ENCODE data around the gene PYCR2.
"Not testable (repeated sequence)": the region's sequence is repeated elsewhere in the genome, so short reads cannot be mapped to it uniquely, and the experiment has no call there.

The PYCR2 gene

DNA sequence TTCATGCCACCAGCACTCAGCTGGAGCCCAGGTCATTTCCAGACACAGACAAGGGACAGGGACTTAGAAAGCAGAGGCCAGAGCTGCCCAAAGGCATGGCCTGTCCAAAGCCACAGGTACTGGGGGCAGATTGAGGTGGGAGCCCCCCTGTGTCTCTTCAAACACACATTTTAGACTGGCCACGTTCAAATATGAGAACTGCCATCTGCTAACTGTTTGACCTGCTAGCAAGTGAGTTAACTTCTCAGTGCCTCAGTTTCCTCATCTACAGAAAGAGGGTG, 17.8 kb upstream of the PYCR2 start:
- DNase-seq: no peak

DNA sequence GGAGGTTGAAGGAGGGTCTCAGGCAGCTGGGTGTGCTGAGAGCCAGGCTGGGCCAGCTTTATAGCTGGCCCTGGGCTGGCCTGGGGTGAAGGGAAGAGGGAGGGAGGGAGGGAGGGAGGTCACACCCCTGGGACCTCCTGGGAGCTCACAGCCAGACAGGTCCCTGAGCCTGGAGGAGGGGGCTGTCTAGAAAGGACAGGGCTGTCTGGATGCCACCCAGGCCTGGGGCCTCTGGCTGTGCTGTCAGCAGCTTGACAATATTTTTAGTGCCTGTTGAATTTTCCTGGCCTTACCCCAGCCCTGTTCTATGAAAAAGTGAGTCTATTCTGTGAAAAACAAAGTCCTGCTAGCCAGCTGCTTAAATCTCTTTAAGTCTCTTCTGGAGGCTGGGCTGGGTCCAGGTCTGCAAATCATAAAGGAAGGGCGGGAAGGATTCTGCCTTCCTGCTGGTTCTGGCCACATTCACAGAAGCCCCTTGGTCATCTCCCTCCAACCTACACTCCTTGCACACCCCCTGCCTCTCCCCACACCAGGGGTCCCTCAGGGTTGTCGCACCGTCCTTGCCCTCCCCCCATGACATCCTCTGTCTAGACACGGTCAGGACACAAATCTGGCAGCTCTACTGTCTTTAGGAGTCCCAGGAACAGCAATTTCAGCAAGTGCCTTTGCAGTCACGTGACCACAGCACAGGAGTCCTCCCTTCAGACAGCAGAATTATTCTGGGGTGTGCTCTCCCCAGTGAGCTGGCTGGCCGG, 17.3 kb upstream of the PYCR2 start, which contains the start of gene LEFTY2:
TSS of gene LEFTY2 (minus strand) at position 34 of the 755 bp plus-strand sequence. CDS start 80 bp downstream, outside the sequence.
- DNase-seq: no peak

DNA sequence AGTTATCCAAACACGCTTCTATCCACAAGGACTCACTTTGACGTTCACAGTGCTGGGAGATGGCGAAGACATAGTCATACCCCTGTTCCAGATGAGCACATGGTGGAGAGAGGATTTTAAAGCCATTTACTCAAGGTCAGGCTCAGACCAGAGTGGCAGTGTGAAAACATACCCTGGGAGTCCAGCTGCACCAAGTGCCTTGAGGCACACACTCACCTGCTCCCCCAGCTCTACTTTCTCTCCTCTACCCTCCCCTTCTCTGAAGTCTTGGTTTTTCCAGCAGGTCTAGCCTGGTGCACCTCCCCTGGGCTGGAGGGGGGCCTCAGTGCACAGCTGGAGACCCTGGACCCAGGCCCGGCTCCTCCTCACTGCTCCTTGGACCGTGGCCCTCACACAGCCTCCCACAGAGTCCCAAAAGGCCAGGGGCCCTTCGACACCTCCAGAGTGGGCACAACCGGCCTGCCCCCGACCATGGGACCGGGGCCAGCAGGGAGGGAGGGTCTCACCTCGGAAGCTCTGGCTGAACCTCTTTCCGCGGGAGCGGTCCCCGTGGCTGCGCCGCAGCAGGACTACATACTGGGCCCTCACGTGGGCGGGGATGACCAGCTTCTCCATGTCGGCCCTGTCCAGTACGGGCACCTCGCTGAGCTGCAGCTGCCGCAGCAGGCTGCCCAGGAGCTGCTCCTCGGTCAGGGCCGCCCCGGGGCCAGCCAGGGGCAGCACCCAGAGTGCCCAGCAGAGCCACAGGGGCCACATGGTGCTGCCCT, 16.5 kb upstream of the PYCR2 start:
- no peak for DNase-seq

DNA sequence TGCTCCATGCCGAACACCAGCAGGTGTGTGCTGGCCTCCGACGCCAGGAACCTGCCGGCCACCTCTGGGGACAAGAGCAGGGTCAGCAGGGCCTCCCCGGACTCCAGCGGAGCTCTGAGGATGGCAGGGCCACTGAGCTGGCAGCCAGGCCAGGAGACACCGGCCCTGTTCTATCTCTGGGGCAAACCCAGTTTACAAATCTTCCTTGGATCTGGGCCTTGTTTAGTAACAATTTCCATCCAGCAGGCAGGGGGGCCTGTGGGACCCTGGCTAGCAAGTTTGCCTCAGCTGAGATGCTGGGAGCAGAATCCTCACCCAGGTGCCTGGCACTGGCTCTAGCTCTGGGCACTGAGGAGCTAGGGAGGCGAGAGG, 15.9 kb upstream of the PYCR2 start:
- not testable (repeated sequence) for DNase-seq

DNA sequence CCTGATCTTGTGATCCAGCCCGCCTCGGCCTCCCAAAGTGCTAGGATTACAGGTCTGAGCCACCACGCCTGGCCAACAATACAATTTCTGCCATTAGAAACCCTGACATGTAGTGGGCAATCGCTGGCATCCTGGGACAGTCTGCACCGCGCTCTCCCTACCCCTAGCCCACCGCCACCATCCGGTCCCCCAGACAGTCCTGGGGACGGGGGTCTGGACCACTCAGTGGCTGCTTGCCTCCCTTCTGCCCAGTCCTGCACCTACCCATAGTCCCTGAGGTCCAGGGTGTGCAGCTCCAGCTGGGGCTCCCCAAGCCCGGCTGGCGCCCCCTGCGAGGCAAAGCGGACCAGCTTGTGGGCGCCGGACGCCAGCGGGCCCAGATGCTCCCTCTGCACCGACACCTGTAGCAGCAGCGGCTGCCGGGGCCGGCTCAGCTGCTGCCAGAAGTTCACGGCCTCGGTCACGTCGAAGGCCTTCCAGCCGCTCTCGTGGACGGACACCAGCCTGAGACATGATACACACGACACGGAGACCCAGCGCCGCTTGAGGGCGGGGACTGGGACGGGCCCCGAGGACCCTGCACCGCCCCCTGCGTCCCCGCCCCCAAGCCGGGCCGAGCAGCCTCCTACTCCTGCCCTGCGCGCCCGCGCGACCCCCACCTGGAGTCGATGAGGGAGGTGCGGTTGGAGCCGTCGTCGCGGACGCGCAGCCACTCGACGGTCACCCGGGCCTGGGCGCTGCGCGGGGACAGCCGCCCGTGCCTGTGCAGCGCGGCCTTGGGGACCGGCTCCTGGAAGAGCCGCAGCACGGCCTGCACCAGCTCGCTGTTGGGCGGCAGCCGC, 15.3 kb upstream of the PYCR2 start:
- DNase-seq: not testable (repeated sequence)

DNA sequence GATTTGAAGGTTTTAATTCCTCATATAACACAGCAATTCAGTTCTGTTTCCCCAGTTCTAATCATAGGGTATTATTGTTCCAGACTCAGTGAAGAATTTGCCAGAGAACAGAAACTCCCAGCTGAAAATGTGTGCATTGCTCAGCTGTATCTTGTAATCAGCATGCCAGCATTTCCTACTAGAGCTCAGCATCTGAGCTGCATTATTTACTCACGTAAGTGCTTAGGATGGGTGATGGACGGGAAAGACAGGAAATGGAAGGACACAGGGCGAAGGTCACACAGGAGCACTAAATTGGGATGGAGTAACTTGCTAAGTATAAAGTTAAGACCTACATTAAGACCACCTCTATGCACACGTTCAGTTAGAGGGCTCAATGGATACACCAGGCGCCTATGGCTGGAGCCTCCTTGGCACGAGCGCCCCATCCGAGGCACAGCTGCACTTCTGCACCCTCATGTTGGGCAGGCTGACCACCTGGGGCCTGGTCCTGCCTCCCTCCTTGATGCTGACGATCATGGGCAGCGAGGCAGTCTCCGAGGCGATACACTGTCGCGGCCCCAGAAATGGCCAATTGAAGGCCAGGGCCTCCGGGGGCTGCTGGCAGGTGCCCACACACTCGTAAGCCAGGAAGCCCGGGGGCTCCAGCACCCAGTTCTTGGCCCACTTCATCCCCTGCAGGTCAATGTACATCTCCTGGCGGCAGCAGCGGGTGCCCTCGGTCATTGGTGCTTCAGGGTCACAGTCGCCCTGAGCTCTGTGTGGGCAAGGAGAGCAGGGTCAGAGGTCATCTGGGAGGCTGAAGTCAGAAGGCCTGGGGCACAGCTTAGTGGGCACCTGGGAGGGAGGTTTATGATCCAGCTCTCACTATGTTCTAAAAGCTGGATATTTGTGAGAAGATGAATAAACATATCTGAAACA, 13.3 kb upstream of the PYCR2 start:
- DNase-seq: no peak

DNA sequence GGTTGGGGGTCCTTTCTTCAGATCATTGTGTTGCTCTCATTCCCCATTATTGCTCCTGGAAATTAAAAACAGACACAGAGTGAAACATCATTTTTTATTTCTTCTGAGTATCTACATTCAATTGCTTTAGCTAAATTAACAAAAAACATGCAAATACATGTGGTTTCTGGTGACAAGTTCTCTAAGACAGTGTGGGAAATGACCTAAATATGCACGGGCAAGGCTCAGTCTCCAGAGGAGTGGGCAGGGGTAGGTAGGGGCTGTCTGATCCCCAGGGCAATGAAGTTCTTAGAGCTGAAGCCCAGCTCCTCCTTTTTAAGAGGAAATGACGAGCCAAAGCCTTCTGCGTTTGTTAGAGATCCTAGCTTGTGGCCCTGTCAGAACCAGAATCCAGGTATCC, 12.5 kb upstream of the PYCR2 start:
- DNase-seq: no peak

DNA sequence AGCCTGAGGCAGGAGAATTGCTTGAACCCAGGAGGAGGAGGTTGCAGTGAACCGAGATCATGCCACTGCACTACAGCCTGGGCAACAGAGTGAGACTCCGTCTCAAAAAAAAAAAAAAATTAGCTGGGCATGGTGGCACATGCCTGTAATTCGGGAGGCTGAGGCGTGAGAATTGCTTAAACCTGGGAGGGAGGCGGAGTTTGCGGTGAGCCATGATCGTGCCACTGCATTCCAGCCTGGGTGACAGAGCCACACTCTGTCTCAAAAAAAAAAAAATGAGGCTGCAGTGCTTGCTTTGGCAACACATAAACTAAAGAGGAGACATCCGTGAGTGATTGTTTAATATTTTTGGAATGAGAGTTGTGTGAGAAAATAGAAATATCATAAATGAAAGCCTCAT, 12.0 kb upstream of the PYCR2 start:
- DNase-seq: not testable (repeated sequence)

DNA sequence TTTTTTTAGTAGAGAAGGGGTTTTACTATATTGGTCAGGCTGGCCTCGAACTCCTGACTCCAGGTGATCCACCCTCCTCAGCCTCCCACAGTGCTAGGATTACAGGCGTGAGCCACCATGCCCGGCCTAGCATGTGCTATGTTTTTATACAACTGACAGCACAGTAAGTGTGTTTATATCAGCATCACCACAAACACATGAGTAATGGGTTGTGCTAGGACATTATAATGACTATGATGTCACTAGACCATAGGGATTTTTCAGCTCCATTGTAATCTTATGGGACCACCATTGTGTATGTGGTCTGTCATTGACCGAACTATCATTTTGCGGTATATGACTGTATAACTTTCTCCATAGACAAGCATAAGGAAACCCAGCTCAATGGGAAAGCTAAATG, 10.7 kb upstream of the PYCR2 start:
- no peak for DNase-seq

DNA sequence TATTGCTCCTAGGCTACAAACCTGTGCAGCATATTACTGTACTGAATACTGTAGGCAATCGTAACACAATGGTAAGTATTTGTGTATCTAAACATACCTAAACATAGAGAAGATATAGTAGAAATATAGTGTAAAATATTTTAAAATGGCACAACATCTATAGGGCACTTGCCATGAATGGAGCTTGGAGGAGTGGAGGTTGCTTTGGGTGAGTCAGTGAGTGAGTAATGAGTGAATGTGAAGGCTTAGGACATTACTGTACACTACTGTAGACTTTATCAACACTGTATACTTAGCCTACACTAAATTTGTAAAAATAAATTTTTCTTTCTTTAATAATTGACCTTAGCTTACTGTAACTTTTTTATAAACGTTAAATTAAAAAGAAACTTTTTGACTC, 9.0 kb upstream of the PYCR2 start:
- no peak for DNase-seq

DNA sequence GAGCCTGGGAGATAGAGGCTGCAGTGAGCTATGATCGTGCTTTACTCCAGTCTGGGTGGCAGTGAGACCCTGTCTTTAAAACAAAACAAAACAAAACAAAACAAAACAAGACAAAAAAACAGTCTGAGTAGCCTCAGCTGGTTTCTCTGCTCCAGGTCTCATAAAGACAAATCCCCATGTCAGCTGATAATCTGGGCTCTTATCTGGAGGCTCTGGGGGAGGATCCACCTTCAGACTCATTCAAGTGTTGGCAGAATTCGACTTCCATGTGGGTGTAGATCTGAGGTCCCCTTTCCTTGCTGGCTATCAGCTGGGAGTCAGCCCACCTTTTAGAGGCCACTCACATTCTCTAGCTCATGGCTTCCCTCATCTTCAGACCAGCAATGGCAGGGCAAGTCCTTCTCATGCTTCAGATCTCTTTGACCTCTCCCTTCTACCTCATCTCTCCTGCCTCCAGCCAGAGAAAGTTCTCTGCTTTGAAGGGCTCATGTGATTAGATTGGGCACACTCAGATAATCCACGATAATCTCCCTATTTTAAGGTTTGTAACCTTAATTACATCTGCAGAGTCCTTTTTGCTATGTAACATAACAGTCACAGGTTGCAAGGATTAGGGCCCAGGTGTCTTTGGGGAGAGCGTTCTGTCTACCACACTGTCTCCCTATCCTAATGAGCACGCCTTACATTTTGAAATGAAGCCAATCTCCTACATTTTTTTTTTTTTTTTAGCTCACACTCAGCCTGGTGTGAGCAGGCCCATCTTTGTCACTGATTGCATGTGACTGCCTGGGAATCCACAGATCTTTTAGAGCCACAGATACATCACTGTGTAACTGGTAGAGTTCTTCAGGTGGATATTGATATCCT, 7.5 kb upstream of the PYCR2 start:
- DNase-seq: no peak

DNA sequence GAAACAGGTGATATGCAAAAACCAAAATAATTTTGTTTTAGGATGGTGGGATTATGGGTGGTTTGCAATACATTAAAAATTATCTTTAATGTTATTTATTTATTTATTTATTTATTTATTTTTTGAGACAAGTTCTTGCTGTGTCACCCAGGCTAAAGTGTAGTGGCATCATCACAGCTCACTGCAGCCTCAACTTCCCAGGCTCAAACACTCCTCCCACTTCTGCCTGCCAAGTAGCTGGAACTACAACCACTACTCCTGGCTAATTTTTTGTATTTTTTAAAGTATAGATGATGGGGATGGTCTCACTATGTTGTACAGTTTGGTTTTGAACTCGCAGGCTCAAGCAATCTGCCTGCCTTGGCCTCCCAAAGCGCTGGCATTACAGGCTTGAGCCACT, 6.5 kb upstream of the PYCR2 start:
- no peak for DNase-seq

DNA sequence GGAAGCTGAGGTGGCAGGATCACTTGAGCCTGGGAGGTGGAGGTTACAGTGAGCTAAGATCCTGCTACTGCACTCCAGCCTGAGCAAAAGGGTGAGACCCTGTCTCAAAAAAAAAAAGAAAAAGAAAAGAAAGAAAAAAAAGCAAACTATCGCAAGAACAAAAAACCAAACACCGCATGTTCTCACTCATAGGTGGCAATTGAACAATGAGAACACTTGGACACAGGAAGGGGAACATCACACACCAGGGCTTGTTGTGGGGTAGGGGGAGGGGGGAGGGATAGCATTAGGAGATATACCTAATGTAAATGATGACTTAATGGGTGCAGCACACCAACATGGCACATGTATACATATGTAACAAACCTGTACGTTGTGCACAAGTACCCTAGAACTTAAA, 5.4 kb upstream of the PYCR2 start:
- not testable (repeated sequence) for DNase-seq

DNA sequence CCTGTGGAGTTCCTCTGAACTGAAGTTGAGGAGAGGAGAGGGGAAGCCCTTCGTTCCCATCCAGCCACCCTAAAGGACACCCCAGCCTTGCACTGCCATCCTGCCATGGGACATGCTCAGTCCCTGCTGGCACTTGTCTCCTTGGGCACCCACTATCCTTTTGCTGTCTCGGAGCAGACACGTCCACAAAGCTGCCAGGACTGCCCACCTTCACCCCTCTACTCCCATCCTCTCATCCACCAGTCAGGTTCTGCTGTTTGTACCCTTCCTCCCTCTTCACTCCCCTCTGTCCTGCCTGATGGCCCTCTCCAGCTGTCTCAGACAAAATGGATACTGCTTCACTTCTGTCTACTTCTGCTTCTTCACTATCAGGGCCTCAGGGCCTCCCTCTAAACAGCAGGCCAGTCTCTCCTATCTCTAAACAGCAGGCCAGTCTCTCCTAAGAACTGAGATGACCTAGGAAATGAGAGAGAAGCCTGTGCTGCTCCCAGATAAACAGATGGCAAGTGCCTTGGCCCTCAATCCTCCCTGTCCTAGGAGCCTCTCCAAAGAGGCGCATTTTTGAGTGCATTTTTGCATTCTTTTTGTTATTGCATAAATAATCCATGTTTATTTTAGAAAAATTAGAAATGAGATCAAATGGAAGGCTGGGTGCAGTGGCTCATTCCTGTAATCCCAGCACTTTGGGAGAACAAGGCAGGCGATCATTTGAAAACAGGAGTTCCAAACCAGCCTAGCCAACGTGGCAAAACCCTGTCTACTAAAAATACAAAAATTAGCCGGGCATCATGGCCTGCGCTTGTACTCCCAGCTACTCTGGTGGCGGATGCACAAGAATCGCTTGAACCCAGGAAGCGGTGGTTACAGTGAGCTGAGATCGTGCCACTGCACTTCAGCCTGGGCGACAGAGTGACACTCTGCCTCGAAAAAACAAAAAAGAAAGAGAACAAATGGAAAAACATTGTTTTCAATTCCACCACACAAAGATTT, 4.4 kb upstream of the PYCR2 start:
- DNase-seq: no peak

DNA sequence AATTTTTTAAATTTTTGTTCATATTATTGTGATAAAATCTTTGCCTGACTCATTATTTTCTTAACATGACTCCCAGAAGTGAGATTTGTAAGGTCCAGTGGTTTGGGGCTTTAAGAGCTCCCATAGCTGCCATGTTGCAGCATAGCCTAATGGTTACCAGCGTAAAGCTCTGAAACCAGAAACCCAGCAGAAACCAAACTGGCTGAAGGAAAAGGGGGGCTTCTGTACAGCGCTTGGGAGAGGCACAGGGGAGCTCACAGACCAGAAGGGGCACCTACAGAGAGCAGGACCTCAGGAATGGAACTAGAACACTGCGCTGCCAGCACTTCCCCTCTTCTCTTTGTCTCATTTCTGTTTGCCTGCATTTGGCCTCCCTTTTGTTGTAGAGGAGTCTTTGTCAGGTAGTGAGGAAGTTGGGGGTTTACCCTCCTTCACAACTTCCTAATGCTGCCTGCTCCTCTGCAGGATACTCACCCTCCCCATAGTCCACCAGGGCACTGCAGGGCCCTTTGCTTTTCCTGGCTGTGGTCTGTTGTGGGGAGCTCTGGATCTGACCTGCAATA, 2.6 kb upstream of the PYCR2 start:
- no peak for DNase-seq

DNA sequence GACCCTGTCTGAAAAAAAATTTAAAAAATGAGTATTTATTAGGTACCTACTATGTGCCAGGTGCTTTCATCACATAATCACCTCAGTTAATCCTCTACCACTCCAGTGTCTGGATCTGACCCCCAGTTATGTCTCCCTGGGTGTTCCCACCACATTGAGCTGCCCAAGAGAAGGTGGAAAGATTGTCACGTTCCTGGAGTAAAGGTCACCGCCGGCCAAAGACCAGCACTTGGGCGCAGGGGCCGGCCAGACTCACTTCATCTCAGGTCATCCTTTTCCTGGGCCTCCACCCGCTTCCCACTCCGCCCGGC, 714 bp downstream of the PYCR2 start:
- no peak for DNase-seq

DNA sequence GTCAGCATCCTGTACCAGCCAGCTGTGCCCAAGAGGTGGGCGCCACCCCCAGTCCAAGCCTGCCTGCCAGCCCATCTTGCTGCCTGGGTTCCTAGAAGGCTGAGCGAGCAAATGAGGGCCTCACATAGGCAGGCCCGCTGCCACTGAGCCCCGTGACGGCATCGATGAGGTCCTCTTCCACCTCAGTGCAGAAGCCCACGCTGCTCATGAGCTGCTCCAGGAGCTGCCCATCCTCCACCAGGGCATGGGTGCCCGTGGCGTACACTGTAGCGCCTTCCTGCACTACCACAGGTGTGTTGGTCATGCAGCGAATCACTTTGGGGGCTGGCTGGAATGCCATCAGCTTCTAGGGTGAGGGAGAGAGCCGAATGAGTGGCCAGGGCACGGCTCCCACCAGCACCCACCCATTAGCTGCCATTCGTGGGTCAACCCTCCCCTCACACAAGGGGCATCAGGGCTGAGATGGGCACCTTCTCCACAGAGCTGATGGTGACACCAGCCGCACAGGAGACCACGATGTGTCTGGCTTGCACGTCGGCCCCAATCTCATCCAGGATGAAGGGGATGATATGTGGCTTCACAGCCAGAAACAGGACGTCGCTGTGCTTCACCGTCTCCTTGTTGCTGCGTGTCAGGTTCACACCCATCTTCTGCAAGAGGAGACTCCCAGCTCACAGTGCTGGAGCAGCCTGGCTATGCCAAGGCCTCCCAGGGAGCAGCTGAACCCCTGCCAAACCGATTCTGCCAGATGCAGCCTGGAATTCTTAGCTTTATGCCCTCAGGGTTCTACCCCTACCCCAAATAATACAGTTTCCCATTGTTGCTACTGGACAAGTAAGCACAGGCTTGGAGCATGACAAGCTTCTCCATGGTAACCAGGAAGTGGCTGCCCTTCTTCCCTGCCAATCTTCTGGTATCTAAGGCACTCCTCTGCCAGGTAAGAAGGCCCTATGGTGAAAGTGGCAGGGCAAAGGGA, 2.0 kb downstream of the PYCR2 start:
- no peak for DNase-seq

DNA sequence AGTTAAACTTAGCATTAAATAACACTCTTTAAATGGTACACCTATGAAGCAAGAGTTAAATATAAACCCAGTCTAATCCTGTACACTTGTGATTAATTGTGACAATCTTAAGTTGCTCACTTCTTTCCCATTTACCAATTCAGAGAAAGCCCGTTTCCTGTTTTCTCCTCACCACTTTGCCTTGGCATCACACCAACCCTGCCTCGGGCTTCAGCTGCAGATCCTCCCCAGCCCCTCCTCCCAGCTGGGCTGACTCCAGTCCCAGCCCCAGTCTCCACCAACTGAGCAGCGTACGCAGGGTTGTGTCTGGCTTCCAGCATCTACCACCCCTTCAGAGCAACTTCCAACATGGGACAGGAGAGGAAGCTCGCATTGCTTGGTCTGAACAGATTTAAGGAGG, 4.1 kb downstream of the PYCR2 start:
- DNase-seq: no peak

DNA sequence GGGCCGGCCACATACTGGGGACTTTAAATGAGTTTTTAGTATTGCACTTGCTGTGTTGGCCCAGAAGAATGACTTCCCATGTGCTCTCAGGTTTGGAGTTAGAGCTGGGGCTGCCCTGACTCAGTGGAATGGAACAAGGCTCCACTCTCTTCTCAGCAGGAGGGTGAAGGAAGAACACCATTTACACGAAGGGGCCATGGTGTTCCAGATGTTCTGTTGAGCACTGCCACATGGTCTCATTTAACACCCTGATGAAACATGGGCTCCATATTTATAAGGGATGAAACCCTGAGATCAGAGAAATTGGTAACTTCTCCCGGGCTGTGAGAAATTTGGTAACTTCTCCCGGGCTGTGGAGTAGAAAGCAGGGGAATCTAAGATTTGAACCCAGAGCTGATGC, 5.8 kb downstream of the PYCR2 start:
- no peak for DNase-seq

Measured in activated CD4-positive, alpha-beta T cell treated with anti-CD3 and anti-CD28 coated beads for 4 hours (primary cell).